Measurements from ENCODE around the gene SPATA31C2.
"Not testable (repeated sequence)": the region's sequence is repeated elsewhere in the genome, so short reads cannot be mapped to it uniquely, and the experiment has no call there.

SPATA31C2 gene

GRCh38 chr9:88138375-88138774 lies at the start of gene SPATA31C2:
Gene SPATA31C2 (minus strand): TSS chr9:88138475. CDS start chr9:88138446, 29 bp downstream.
- not testable (repeated sequence) for H3K27ac ChIP-seq (ENCODE audit: low read length); H3K9ac ChIP-seq (ENCODE audit: low read length); H3K9me3 ChIP-seq (ENCODE audit: control insufficient read depth, low read depth, low read length); H3K27me3 ChIP-seq (ENCODE audit: control insufficient read depth, insufficient read depth, low read length); H3K36me3 ChIP-seq (ENCODE audit: control insufficient read depth, low read depth, low read length); H3K4me1 ChIP-seq (ENCODE audit: control insufficient read depth, low read depth, low read length); H3K4me3 ChIP-seq (ENCODE audit: low read length)

- Histone ChIP-seq H3K4me1 (ENCODE audit: control insufficient read depth, low read depth, low read length) (no peaks in the 10 kb centered on the region), H3K36me3 (ENCODE audit: control insufficient read depth, low read depth, low read length) (no peaks in the 10 kb centered on the region), H3K4me3 (ENCODE audit: low read length) (no peak overlapping the region), H3K27me3 (ENCODE audit: control insufficient read depth, insufficient read depth, low read length) (no peaks in the 10 kb centered on the region), H3K27ac (ENCODE audit: low read length) (no peak overlapping the region), H3K9me3 (ENCODE audit: control insufficient read depth, low read depth, low read length) (no peaks in the 10 kb centered on the region), H3K9ac (ENCODE audit: low read length) (no peak overlapping the region)
Observed at GRCh38 chr9:88187631-88188030, 49.4 kb upstream of the SPATA31C2 start.

- no peak overlapping the region for H3K27ac ChIP-seq (ENCODE audit: low read length)
- H3K36me3 ChIP-seq (ENCODE audit: control insufficient read depth, low read depth, low read length): no peaks in the 10 kb centered on the region
- no peak overlapping the region for H3K9ac ChIP-seq (ENCODE audit: low read length)
- no peaks in the 10 kb centered on the region for H3K4me1 ChIP-seq (ENCODE audit: control insufficient read depth, low read depth, low read length)
- no peak overlapping the region for H3K4me3 ChIP-seq (ENCODE audit: low read length)
- H3K27me3 ChIP-seq (ENCODE audit: control insufficient read depth, insufficient read depth, low read length): no peaks in the 10 kb centered on the region
- no peaks in the 10 kb centered on the region for H3K9me3 ChIP-seq (ENCODE audit: control insufficient read depth, low read depth, low read length)
Observed at GRCh38 chr9:88186495-88187110, 48.3 kb upstream of the SPATA31C2 start.

- no peak overlapping the region for H3K27ac ChIP-seq (ENCODE audit: low read length)
- no peaks in the 10 kb centered on the region for H3K27me3 ChIP-seq (ENCODE audit: control insufficient read depth, insufficient read depth, low read length)
- H3K36me3 ChIP-seq (ENCODE audit: control insufficient read depth, low read depth, low read length): no peaks in the 10 kb centered on the region
- no peak overlapping the region for H3K4me3 ChIP-seq (ENCODE audit: low read length)
- no peaks in the 10 kb centered on the region for H3K9me3 ChIP-seq (ENCODE audit: control insufficient read depth, low read depth, low read length)
- H3K9ac ChIP-seq (ENCODE audit: low read length): no peak overlapping the region
- no peaks in the 10 kb centered on the region for H3K4me1 ChIP-seq (ENCODE audit: control insufficient read depth, low read depth, low read length)
Observed at GRCh38 chr9:88184976-88185375, 46.7 kb upstream of the SPATA31C2 start.

- H3K9ac ChIP-seq (ENCODE audit: low read length): no peak overlapping the region
- no peaks in the 10 kb centered on the region for H3K4me1 ChIP-seq (ENCODE audit: control insufficient read depth, low read depth, low read length)
Observed at GRCh38 chr9:88183798-88184495, 45.7 kb upstream of the SPATA31C2 start.

GRCh38 chr9:88182501-88182900 lies 44.2 kb upstream of the SPATA31C2 start:
- Histone ChIP-seq H3K9me3 (ENCODE audit: control insufficient read depth, low read depth, low read length) (no peaks in the 10 kb centered on the region), H3K4me3 (ENCODE audit: low read length) (no peak overlapping the region), H3K27ac (ENCODE audit: low read length) (no peak overlapping the region), H3K27me3 (ENCODE audit: control insufficient read depth, insufficient read depth, low read length) (no peaks in the 10 kb centered on the region), H3K4me1 (ENCODE audit: control insufficient read depth, low read depth, low read length) (no peaks in the 10 kb centered on the region), H3K9ac (ENCODE audit: low read length) (no peak overlapping the region), H3K36me3 (ENCODE audit: control insufficient read depth, low read depth, low read length) (no peaks in the 10 kb centered on the region)

More at GRCh38 chr9:88183798-88184495, 45.7 kb upstream of the SPATA31C2 start:
- no peaks in the 10 kb centered on the region for H3K27me3 ChIP-seq (ENCODE audit: control insufficient read depth, insufficient read depth, low read length)
- H3K27ac ChIP-seq (ENCODE audit: low read length): no peak overlapping the region
- H3K9me3 ChIP-seq (ENCODE audit: control insufficient read depth, low read depth, low read length): no peaks in the 10 kb centered on the region
- no peak overlapping the region for H3K4me3 ChIP-seq (ENCODE audit: low read length)
- H3K36me3 ChIP-seq (ENCODE audit: control insufficient read depth, low read depth, low read length): no peaks in the 10 kb centered on the region

- H3K9ac ChIP-seq (ENCODE audit: low read length): no peak overlapping the region
- no peaks in the 10 kb centered on the region for H3K4me1 ChIP-seq (ENCODE audit: control insufficient read depth, low read depth, low read length)
- no peaks in the 10 kb centered on the region for H3K27me3 ChIP-seq (ENCODE audit: control insufficient read depth, insufficient read depth, low read length)
- H3K4me3 ChIP-seq (ENCODE audit: low read length): no peak overlapping the region
- no peak overlapping the region for H3K27ac ChIP-seq (ENCODE audit: low read length)
- H3K36me3 ChIP-seq (ENCODE audit: control insufficient read depth, low read depth, low read length): no peaks in the 10 kb centered on the region
- H3K9me3 ChIP-seq (ENCODE audit: control insufficient read depth, low read depth, low read length): no peaks in the 10 kb centered on the region
Observed at GRCh38 chr9:88180081-88180765, 41.9 kb upstream of the SPATA31C2 start.

- no peaks in the 10 kb centered on the region for H3K9me3 ChIP-seq (ENCODE audit: control insufficient read depth, low read depth, low read length)
- H3K27me3 ChIP-seq (ENCODE audit: control insufficient read depth, insufficient read depth, low read length): no peaks in the 10 kb centered on the region
- H3K9ac ChIP-seq (ENCODE audit: low read length): no peak overlapping the region
- H3K4me3 ChIP-seq (ENCODE audit: low read length): no peak overlapping the region
- H3K4me1 ChIP-seq (ENCODE audit: control insufficient read depth, low read depth, low read length): no peaks in the 10 kb centered on the region
- H3K27ac ChIP-seq (ENCODE audit: low read length): no peak overlapping the region
- no peaks in the 10 kb centered on the region for H3K36me3 ChIP-seq (ENCODE audit: control insufficient read depth, low read depth, low read length)
Observed at GRCh38 chr9:88179062-88179521, 40.8 kb upstream of the SPATA31C2 start.

- H3K9me3 ChIP-seq (ENCODE audit: control insufficient read depth, low read depth, low read length): no peaks in the 10 kb centered on the region
- no peak overlapping the region for H3K27ac ChIP-seq (ENCODE audit: low read length)
- H3K4me3 ChIP-seq (ENCODE audit: low read length): no peak overlapping the region
- H3K9ac ChIP-seq (ENCODE audit: low read length): no peak overlapping the region
- H3K4me1 ChIP-seq (ENCODE audit: control insufficient read depth, low read depth, low read length): no peaks in the 10 kb centered on the region
- no peaks in the 10 kb centered on the region for H3K27me3 ChIP-seq (ENCODE audit: control insufficient read depth, insufficient read depth, low read length)
- no peaks in the 10 kb centered on the region for H3K36me3 ChIP-seq (ENCODE audit: control insufficient read depth, low read depth, low read length)
Observed at GRCh38 chr9:88178641-88179040, 40.4 kb upstream of the SPATA31C2 start.

- Histone ChIP-seq H3K4me1 (ENCODE audit: control insufficient read depth, low read depth, low read length) (no peaks in the 10 kb centered on the region), H3K9me3 (ENCODE audit: control insufficient read depth, low read depth, low read length) (no peaks in the 10 kb centered on the region), H3K36me3 (ENCODE audit: control insufficient read depth, low read depth, low read length) (no peaks in the 10 kb centered on the region), H3K9ac (ENCODE audit: low read length) (no peak overlapping the region), H3K4me3 (ENCODE audit: low read length) (no peak overlapping the region), H3K27ac (ENCODE audit: low read length) (no peak overlapping the region), H3K27me3 (ENCODE audit: control insufficient read depth, insufficient read depth, low read length) (no peaks in the 10 kb centered on the region)
Observed at GRCh38 chr9:88177371-88177770, 39.1 kb upstream of the SPATA31C2 start.

GRCh38 chr9:88174324-88174723 lies 36.0 kb upstream of the SPATA31C2 start:
- H3K36me3 ChIP-seq (ENCODE audit: control insufficient read depth, low read depth, low read length): no peaks in the 10 kb centered on the region
- H3K4me1 ChIP-seq (ENCODE audit: control insufficient read depth, low read depth, low read length): no peaks in the 10 kb centered on the region
- H3K27ac ChIP-seq (ENCODE audit: low read length): no peak overlapping the region
- H3K9ac ChIP-seq (ENCODE audit: low read length): no peak overlapping the region
- H3K9me3 ChIP-seq (ENCODE audit: control insufficient read depth, low read depth, low read length): no peaks in the 10 kb centered on the region
- H3K27me3 ChIP-seq (ENCODE audit: control insufficient read depth, insufficient read depth, low read length): no peaks in the 10 kb centered on the region
- no peak overlapping the region for H3K4me3 ChIP-seq (ENCODE audit: low read length)
